GM12892 (cell line): ENCODE data around the gene CPT1C.
A peak's percentile ranks its signal among the peaks of the same experiment; 100 is the strongest.

Source experiments
- DNase-seq: peaks from one replicate; pipeline ENCODE4 v3.0.0; 2011; ENCODE audit not compliant: insufficient read length
- FAIRE-seq: peaks from 2 replicates; lab custom pipeline; 2011; peaks lifted over from hg19 to GRCh38; lab: Jason Lieb, UNC
- POLR2A ChIP-seq: IDR thresholded peaks from 2 replicates; pipeline ENCODE4 v1.6.1; 2011; ENCODE audit warnings: low read depth, low read length, control low read depth
- POLR2AphosphoS5 ChIP-seq: IDR thresholded peaks from 2 replicates; pipeline ENCODE4 v1.6.1; 2011; ENCODE audit warnings: low read depth, low read length, control low read depth
- TAF1 ChIP-seq: IDR thresholded peaks from 2 replicates; pipeline ENCODE4 v1.6.1; 2011; ENCODE audit warnings: low read depth, mild to moderate bottlenecking, control low read depth, low read length, borderline replicate concordance

The CPT1C gene

DNA sequence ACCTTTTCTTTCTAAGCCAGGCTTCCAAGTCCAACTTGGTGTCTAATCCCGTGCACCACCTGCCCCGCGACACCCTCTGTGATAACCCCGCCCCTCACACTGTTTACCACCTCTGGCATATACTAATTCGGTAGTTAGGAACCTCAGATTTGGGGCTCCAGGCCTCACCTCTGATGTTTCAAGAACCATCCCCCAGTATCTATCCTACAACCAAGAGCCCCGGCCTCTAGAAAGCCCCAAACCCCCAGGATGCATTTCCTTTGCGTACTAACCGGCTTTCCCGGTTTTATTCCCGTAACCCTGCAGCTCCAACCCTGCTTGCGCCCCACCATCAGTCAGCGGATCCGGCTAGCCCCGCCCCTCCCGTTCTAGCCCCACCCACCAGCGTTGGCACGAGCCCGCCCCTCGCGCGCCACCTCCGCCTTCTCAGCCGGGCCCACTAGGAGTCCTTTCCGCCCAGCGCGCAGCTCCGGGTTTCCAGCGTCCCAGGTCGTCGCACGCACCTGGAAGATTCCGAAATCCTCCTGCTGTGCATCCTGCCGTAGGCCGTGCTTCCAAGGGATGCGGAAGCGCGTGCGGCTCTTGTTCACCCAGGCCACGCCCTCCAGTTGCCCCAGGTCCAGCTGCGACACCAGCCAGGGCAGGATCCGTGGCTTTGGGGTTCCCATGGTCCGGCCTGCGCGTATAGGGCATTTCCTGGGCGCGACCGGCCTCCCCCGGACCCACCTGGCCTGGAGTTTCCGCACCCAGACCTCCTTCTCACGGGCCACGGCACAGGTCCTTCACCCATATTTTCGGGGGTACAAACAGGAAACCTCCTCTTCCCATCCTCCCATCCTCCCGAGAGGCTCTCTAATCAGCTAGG is 26.5 kb upstream of the CPT1C start:
- FAIRE-seq (peak; percentile 87), DNase-seq (peak; percentile 91)
- no peak for TF ChIP-seq TAF1
- peak; percentile 40; the same call in 1 of the 2 replicates for TF ChIP-seq POLR2A
- TF ChIP-seq POLR2AphosphoS5, result peak; percentile 49; the same call in 1 of the 2 replicates

DNA sequence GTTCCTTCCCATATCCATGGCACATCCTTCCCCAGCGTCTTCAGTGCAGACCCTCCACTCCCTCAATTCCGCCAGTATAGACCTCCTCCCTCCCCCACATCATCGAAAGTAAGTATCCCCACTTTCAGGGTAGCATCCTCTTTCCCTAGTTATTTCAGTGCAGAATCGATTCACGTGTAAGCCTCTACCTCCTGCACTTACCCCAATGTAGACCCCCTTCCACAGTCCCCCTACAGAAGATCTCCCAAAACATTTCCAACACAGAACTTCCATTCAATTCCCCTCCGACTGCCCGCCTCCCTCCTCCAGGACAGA is 25.9 kb upstream of the CPT1C start:
- no peak for TF ChIP-seq POLR2AphosphoS5
- no peak for TF ChIP-seq TAF1
- TF ChIP-seq POLR2A, result no peak
- DNase-seq (no peak), FAIRE-seq (no peak)

DNA sequence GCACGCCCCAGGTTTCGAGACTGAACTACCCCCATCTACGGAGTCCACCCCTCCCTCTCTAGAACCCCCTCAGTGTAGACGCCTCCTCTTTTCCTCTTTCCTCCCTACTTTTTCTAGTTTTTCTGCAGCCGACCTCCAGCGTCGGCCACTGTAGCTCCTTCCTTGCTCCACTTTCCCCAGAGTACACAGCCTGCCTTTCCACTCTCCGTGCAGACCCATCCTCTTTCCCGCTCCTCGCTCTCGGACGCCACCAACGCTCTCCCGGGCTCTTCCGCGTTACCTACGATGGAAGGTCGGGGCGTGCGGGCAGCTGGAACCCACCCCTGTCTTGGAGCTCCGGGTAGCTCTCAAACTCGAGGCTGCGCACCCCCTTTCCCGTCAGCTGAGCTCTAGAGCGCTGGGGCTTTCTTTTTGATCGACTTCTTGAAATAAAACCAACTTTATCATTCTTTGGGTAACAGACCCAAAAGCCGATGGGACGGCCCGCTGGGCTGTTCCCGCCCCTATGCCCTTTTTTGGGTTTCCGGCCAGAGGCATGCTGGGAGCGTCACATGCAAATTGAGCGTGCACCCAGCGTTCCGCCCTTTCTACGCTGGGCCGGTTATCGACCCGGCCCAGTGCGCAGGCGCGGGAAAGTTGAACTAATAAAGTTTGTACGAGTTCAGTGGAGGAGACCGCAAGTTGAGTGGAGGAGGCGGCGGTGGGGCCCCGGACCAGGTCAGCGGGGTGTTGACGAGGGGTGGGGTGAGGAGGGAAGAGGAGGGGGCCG is 25.4 kb upstream of the CPT1C start, which contains the start of the genes BCL2L12 and IRF3:
Gene BCL2L12 (plus strand): TSS at position 583 of the 769 bp plus-strand sequence. CDS start 760 bp downstream, outside the sequence.
Gene IRF3 (minus strand): TSS at position 507 of the 769 bp plus-strand sequence. CDS start 1,019 bp downstream, outside the sequence.
- peak; percentile 98 for DNase-seq
- FAIRE-seq, result peak; percentile 98

DNA sequence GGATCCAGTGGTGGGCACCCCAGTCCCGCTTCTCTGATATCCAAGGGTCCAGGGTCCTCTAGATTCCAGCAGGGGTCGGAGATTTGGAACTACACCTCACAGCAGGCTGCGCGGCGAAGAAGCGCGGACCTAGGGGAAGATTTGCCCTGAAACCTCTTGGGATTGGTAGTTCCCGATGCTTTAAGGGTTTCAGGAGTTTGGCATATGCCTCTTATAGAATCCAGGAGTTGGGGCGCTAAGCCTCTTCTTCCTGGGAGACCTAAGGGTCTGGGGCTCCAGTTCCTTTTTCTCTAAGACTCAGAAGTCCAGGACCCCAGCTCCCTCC is 24.8 kb upstream of the CPT1C start:
- no peak for DNase-seq
- no peak for FAIRE-seq
- no peak for TF ChIP-seq POLR2AphosphoS5
- no peak for TF ChIP-seq TAF1
- no peak for TF ChIP-seq POLR2A

More for the DNA sequence above, 25.4 kb upstream of the CPT1C start, which contains the start of the genes BCL2L12 and IRF3:
- TF ChIP-seq POLR2A (peak; percentile 66), POLR2AphosphoS5 (no peak)

DNA sequence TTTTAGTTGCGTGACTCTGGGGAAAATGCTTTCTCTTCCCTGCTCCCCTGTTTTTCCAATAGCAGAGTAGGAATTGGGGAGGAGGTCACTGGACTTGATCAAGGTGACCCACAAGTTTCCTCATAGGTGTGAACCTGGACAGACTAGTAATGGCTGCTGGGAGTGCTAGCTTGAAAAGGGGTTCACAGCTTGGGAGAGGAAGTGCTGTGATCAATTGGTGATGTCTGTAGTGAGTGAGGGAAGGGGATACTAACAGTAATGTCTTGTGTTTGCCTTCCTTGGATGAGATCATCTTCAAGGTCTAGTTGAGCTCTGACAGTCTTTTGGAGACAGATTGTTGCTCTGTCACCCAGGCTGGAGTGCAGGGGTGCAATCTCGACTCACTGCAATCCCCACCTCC is 23.4 kb upstream of the CPT1C start:
- DNase-seq, result no peak
- TF ChIP-seq POLR2A (no peak), POLR2AphosphoS5 (no peak)
- no peak for FAIRE-seq

DNA sequence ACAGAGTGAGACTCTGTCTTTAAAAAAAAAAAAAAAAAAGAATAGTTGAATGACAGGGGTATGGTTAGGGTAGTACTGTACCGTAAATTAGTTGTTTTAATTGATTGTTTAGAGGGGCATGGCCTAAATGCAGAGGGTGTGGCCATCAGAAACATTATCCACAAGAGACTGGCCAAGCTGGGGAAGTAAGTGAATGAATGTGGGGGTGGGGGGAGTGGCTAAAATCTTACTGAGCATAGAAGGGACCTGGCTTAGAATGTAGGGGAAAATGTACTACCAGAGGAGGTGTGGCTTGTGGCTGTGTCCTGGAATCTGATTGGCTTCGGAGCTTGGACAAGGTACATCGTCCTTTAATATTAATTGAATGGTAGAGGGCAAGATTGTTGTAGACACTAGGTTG is 21.4 kb upstream of the CPT1C start:
- no peak for DNase-seq
- TF ChIP-seq TAF1, result no peak
- no peak for TF ChIP-seq POLR2A
- no peak for TF ChIP-seq POLR2AphosphoS5
- no peak for FAIRE-seq

DNA sequence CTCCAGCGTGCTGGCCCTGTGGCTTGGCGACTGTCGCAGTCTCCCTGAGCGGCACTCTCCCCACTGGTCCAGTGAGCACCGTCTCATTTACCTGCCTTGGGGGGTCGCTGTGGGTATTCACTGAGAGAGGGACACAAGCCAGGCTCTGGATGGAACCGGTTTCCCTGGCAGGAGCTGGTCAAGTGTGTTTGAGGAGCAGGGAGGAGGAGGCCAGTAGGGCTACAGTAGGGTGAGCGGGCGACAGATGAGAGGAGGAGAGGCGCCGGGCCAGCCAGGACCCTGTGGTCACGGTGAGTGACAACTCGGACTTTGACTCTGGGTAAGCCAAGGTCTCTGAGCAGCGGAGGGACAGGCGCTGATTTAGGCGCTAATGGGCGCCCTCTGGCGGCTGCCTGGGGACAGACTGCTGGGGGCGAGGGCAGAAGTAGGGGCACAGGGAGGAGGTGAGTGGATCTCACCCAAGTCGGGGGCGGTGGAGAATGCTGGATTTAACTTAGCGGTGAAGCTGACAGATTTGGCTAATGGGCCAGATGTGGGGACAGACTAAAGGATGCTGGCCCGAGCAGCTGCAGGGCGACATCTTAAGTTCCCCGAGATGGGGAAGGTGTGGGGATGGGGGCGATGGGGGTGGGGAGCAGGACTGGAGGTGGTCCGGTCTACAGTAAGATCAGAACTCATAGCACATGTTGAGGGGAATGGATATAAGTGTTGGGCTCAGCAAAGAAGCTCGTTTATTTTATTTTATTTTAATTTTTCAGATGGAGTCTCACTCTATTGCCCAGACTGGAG is 18.6 kb upstream of the CPT1C start:
- no peak for TF ChIP-seq TAF1
- TF ChIP-seq POLR2A, result no peak
- no peak for TF ChIP-seq POLR2AphosphoS5
- DNase-seq (peak; percentile 94), FAIRE-seq (peak; percentile 97)

DNA sequence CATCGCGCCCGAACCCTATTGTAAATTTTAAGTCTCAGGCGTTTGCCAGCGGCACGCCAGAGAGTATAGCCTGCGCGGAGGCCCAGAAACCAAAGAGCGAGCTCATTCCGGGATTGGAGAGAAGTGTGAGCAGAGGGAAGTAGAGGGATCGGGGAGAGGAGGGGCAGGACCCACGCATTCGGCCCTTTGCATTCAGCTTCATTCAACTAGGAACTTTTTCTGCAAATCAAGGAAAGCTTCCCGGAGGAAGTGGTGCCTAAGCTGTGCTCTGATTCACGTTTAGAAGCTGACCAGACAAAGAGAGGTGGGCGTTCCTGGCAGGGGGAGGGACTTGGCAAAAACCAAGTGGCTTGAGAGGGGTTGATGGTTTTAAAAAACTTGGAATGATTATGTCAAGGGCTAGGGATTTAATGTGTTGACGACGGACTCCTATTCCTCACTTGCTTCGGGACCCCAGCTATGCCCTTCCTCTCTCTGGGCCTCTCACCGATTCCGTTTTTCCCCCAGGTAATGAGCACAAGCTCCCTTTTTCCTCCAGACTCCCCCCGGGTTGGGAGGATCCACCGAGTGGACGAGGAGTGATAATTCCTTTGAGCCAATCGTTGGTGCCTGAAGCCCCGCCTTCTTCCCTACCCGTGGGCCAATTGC is 14.7 kb upstream of the CPT1C start:
- TF ChIP-seq POLR2AphosphoS5 (peak; percentile 97), POLR2A (peak; percentile 98), TAF1 (peak; percentile 89)

DNA sequence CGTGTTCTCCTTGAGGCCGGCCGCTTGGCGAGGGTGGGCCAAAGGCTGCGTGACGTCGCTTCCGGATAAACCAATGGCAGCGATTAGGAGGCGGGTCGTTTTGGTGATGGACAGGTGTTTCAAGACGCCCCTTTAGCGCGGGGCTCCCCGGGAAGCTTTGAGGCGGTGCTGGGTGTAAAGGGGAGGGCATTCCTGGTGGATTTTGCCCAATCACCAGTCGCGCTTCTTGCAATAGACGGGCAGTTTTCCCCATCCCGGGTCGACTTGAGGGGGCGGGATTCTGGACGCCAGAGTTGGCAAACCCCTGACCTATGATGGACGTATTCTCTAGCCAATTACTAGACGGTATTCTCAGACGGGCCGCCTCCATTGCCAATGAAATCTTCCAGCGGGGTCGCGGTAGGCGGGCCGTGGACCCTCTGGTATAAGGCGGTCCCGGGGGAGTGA is 14.1 kb upstream of the CPT1C start:
- FAIRE-seq (peak; percentile 100), DNase-seq (peak; percentile 92)
- TF ChIP-seq TAF1 (no peak), POLR2A (no peak), POLR2AphosphoS5 (no peak)

More for the DNA sequence above, 14.7 kb upstream of the CPT1C start:
- no peak for FAIRE-seq
- DNase-seq, result peak; percentile 92

DNA sequence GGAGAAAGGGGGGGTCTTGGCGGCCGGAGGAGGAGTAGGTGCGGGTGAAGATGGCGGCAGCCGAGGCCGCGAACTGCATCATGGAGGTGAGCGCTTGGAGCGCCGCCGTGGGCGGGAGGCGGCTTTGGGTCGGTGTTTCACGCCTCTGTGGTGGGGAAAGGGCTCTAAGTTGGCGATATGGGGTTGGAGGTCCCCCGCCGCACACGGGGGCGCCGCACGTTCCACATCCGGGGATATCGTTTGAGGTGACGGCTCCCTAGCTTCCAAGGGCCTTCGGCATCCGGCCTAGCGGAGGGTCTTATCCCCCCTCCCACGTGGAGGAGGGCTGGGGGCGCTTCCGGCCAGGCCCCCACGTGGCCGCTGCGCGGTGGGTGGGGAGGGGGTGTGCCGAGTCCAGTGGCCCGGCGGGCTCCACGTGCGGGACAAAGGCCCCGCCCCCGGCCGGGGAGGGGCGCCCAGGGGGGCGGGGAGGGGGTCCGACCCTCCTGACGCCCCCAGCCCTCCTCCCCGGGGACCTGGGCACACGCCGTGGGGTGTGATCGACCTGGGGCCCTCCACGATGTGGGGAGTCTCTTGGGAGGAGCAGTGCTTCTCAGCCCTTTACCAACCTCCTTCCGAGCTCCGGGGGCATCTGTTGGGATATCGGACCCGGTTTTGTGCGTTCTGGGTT is 13.6 kb upstream of the CPT1C start, which contains the start of gene PRMT1:
Gene PRMT1 (plus strand): TSS at position 41 of the 670 bp plus-strand sequence. CDS start 10 bp downstream, at position 51.
- TF ChIP-seq POLR2AphosphoS5 (peak; percentile 92), POLR2A (peak; percentile 96), TAF1 (peak; percentile 79; the same call in 1 of the 2 replicates)
- DNase-seq, result no peak
- peak; percentile 24 for FAIRE-seq
